Measurements from ENCODE around the gene OPRM1.

The OPRM1 gene

DNA sequence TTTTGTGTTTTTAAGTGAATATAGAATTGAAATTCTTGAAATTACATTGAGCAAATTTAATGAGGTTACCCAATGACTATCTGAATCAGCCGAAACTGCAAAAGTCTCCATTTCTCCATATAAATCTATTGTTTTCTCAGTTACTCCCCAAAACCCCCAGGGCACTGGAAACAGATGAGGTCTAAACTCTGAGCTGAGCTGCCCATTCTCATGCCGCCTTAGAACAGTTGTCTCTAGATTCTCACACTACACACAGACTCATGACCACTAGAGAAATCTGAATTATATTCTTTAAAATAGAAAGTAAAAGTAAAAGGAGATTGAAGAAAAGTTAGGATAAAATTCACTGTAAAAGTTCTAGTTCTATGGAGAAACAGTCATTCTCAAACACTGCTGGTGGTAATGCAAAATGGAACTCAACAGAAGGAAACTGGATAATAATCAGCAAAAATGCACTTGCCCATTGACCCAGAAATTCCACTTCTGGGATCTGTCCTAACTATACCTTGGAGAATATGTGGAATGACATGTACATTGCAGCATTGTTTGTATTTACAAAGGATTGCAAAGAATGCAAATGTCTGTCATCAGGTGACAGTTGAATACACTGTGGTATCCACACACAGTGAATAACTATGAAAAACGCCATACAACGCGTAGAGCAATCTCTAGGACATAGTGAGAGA, 192.0 kb downstream of the OPRM1 start:
- DNase-seq (ENCODE audit: low read depth) = peak; percentile 30
- H3K4me3 ChIP-seq (ENCODE audit: low read depth, low read length) = no peak overlapping the region
- TF ChIP-seq, protein P1, sequence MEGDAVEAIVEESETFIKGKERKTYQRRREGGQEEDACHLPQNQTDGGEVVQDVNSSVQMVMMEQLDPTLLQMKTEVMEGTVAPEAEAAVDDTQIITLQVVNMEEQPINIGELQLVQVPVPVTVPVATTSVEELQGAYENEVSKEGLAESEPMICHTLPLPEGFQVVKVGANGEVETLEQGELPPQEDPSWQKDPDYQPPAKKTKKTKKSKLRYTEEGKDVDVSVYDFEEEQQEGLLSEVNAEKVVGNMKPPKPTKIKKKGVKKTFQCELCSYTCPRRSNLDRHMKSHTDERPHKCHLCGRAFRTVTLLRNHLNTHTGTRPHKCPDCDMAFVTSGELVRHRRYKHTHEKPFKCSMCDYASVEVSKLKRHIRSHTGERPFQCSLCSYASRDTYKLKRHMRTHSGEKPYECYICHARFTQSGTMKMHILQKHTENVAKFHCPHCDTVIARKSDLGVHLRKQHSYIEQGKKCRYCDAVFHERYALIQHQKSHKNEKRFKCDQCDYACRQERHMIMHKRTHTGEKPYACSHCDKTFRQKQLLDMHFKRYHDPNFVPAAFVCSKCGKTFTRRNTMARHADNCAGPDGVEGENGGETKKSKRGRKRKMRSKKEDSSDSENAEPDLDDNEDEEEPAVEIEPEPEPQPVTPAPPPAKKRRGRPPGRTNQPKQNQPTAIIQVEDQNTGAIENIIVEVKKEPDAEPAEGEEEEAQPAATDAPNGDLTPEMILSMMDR (IDR thresholded peaks at IDR 0.05; ENCODE audit: insufficient read depth, low read depth, low read length, missing control alignments) = no peak

DNA sequence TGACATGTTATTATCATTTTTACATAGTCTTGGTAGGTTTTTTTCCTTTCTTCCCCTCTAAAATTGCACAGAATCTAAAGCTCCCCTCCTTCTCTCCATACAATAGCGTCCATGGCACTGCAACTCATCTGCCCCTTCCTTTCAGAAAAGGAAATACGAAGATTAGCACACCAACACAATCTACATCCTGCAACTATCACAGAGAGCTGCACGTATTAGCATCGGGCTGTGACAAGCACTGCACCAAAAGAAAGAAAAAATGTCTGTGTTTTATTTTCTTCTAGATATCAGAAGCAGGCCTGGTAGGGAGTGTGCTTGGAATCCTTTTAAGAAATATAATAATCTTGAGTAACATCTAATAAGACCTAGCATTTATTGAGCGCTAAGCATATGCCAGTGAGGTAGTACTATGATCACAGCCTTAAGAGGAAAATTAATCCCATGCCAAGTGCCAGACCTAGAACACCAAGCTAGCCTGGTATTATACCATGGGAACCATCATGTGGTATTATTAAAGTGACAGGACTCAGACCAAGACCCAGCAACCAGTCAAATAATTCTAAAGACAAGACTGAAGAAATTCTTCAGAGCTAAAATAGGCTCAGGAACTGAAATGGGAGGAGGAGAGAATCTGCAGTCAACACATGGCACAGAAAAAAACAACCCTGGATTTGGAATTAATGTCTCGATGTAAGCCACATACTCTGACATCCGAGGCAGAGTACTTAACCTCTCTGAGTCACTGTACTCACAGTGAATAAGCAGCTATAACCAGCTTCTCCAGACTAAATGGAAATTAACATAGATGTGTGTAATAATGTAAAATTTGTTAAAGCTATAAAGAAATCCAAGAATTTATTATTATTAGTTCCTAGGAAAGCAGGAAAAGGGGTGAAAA, 193.2 kb downstream of the OPRM1 start:
- H3K4me3 ChIP-seq (ENCODE audit: low read depth, low read length) = no peak overlapping the region
- TF ChIP-seq, protein P1 (IDR thresholded peaks at IDR 0.05; ENCODE audit: insufficient read depth, low read depth, low read length, missing control alignments) = no peak
- DNase-seq (ENCODE audit: low read depth) = no peak

DNA sequence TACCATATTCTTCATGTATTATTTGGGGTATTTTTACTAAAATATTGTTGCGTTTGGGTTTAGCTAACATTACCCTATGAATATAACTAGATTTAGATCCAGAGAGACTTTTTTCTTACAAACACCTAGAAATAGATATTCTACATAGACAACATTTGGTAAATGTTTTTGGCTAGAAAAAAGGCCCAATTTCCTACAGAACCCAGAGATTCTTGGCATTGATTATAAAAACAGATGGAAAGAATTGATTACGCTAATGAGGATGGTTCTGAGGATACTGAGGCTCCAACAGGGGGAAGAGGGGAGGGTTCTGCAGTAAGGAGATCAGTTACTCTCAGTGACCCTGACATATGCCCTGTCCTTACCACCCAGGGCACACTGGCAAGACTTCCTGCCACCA, 194.3 kb downstream of the OPRM1 start:
- TF ChIP-seq, protein P1 (IDR thresholded peaks at IDR 0.05; ENCODE audit: insufficient read depth, low read depth, low read length, missing control alignments) = no peak
- DNase-seq (ENCODE audit: low read depth) = no peak
- H3K4me3 ChIP-seq (ENCODE audit: low read depth, low read length) = no peak overlapping the region

DNA sequence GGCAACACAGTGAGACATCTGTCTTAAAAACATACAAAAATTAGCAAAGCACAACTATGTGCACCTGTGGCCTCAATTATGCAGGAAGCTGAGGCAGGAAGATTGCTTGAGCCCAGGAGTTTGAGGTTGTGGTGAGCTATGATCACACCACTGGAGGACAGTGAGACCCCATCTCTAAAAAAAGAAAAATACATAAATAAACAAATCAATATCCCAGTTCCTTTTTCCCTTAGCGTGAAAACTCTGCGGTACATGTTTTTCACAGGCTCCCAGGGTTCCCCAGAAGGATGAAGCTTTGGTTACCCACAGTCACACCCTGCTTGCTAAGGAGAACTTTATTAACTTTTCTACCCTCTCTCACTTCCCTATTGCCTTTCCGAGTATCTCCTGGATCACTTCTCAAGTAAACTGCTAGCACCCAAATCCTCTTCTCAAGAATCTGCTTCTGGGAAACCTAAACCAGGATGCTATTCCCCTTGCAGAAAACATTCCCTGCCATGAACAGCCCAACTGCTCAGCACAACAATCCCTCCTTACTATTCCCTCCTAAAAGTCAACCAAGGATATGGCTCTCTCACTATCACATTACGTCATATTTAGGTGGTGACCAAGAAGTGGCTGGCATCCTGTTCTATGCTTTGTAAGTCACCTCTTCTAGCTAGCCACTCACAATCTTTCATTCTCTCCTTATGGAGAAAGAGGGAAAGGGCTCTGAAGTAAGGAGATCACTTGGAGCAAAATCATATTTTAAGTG, 195.2 kb downstream of the OPRM1 start:
- peak; percentile 48 for DNase-seq (ENCODE audit: low read depth)
- H3K4me3 ChIP-seq (ENCODE audit: low read depth, low read length) = no peak overlapping the region
- TF ChIP-seq, protein P1 (IDR thresholded peaks at IDR 0.05; ENCODE audit: insufficient read depth, low read depth, low read length, missing control alignments) = no peak

DNA sequence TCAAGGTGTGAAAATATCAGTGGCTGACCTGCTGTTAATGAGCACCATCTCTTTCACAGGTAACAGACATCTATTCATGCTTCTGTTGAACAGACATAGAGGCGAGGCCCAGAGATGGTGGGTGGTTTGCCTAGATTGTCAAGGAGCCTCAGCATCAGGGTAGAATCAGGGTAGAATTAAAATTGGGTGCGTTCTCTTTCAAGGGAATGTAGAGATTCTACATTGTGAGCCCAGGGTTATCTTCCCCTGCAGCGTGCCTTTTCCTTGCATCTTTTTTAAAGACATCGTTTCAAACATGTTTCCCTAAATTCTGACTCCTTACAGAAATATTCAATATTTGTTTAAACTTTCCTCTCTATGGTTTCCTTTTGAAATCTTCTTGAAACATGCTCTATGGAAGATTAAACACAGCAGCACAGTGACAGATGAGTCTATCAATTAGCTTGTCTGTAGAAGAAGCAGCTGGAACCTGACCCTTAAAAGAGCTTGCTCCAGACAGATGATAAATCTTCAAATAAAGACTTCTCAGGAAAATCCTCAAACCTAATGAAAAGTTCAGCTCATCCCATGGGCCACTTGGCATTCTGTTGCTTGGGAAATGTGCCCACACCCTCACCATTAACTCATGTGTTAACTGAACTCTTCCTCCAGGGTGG, 197.7 kb downstream of the OPRM1 start:
- H3K4me3 ChIP-seq (ENCODE audit: low read depth, low read length) = no peak overlapping the region
- TF ChIP-seq, protein P1 (IDR thresholded peaks at IDR 0.05; ENCODE audit: insufficient read depth, low read depth, low read length, missing control alignments) = no peak
- DNase-seq (ENCODE audit: low read depth) = no peak

DNA sequence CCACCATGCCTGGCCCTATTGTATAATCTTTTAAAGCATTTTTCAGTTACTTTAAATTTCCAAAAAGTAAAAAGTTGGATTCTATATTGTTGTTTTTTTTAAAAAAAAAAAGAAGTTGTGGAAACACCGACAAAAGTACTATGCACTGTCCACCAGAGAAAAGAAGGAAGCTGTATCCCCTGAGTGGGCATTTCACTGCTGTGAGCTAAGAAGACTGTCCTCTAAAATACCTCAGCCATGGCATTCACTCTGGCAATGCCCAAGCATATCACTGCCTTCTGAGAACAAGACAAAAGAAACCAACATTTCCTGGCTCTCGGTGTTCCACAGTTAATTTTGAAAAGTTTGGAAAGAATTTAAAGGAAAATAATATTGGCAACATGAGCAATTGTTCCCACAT, 199.8 kb downstream of the OPRM1 start:
- DNase-seq (ENCODE audit: low read depth) = no peak
- H3K4me3 ChIP-seq (ENCODE audit: low read depth, low read length) = no peak overlapping the region
- TF ChIP-seq, protein P1 (IDR thresholded peaks at IDR 0.05; ENCODE audit: insufficient read depth, low read depth, low read length, missing control alignments) = no peak
